ENCODE data around the gene BCO1.

DNA sequence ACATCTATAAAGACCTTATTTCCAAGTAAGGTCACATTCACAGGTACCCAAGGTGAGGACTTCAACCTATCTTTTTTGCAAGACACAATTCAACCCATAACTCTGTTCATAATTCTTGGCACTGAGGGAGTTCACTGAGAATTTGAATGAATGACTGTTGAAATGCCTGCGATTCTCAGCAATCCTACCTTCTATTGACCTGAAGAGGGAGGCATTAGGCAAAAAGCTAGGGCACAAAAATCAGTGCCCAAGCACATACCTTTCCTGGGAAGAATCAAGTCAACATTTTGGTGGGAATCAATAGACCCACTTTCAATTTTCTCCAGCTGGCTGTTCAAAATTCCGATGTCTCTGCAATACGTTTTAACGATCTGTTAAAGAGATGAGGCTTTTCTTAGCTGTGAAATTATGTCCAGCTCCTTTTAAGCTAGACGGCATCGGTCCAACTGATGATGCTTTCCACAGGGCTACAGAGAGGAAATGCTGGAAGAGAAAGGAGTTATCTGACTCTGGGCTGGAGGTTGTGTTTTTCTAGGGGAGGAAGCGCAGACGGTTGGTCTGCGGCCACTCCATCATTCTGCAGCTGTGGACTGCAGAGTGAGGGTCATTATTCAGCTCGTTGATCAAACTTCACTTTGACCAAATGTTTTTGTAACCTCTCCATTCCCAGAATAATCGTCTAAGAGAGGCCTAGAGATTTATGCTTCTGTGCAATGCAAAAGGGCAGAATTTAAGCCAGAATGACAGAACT lies 25.2 kb downstream of the BCO1 start:
- no peak for TF ChIP-seq CTCF (IDR thresholded peaks at IDR 0.05; ENCODE audit: low read length)
- TF ChIP-seq EZH2 (IDR thresholded peaks at IDR 0.05; ENCODE audit: borderline replicate concordance, low read length): no peak
